Keratinocyte (primary cell): Measurements from ENCODE around the gene PTK7.

Experiments
- CTCF ChIP-seq, 3 experiments: IDR thresholded peaks in 1 of 3; conservative IDR thresholded peaks in 1 of 3; optimal IDR thresholded peaks in 1 of 3; 2 replicates in 2 of 3; 3 replicates in 1 of 3; pipeline versions ENCODE3 to v1.5.1; 2011; ENCODE audit warnings: low read length in 3 of 3, mild to moderate bottlenecking in 3 of 3, moderate library complexity in 2 of 3, control low read depth in 1 of 3, inconsistent platforms in 1 of 3; ENCODE audit not compliant: insufficient read depth in 2 of 3; ENCODE audit errors: extremely low read depth in 1 of 3
- EZH2 ChIP-seq: IDR thresholded peaks from one replicate; pipeline ENCODE4 v1.6.1; 2012; ENCODE audit warnings: inconsistent platforms, mild to moderate bottlenecking, low read length, moderate library complexity

DNA sequence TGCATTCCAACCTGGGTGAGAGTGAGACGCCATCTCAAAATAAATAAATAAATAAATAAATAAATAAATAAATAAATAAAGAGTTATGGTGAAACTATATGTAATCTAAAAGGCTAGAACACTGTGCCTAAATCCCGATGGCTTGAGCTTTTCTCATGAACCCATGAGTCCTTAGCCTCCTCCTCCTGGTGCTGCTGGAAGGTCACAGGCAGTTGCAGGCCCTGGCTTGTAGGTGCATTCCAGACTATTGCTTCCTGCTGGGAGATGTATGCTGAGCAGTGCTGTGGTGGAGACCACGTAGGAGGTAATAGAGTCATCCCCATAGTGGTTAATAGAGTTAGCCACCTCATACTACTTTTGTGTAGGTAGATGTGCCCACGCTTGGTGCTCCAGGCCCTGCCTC, 12.5 kb downstream of the PTK7 start:
- TF ChIP-seq CTCF (optimal IDR thresholded peaks at IDR 0.05 in 1 of 3, IDR thresholded peaks at IDR 0.05 in 1 of 3, conservative IDR thresholded peaks at IDR 0.05 in 1 of 3; ENCODE audit: extremely low read depth in 1 of 3, insufficient read depth in 2 of 3, low read length in 3 of 3) = no peak
- TF ChIP-seq EZH2 = no peak
